HepG2 (cell line): ENCODE measurements around the gene MTMR3. TPM values are rescaled to one million over a fixed set of nuclear protein-coding genes. Genes with fewer than 3 reads are reported as not detected.

ENCODE experiments used
- HNRNPK ChIP-seq: fragments of 200-400 bp; formaldehyde crosslinking; IDR thresholded peaks from 2 replicates; pipeline ENCODE4 v1.6.1; 2018; ENCODE audit warnings: low read length, low read depth, moderate library complexity, mild to moderate bottlenecking; ENCODE audit not compliant: poor library complexity, severe bottlenecking
- NBN ChIP-seq: fragments of 450-650 bp; conservative IDR thresholded peaks from 2 replicates; pipeline ENCODE4 v1.6.1; 2017
- microRNA-seq: library from miRNA; unstranded; fragments of <30 nt; microRNA quantifications from one replicate; pipeline ENCODE4, GENCODE V29; 2020
- polyA plus RNA-seq, 8 experiments: library from polyadenylated mRNA; depleted of rRNA in 3 of 8; stranded (reverse) in 7 of 8; unstranded in 1 of 8; fragments of >200 nt; fragmentation: Illumina TruSeq in 4 of 8; extraction: Trizol in 4 of 8; gene quantifications; 2 replicates each; pipeline versions ENCODE4 v1.2.1 to v1.2.3, GENCODE V29; 2011 to 2016; ENCODE audit warnings: low read depth in 4 of 8, missing spikeins in 1 of 8, mixed read lengths in 1 of 8; ENCODE audit not compliant: insufficient read depth in 1 of 8
- small RNA-seq, 3 experiments: library from RNA; depleted of rRNA; stranded (forward); fragments of <200 nt; gene quantifications; one replicate each; pipeline ENCODE3, GENCODE V24; 2012; ENCODE audit warnings: low read depth in 2 of 3, low replicate concordance in 1 of 3; ENCODE audit not compliant: insufficient read length in 3 of 3, insufficient read depth in 2 of 3
- total RNA-seq, 5 experiments: library from RNA; depleted of rRNA; stranded (reverse); fragments of >200 nt; fragmentation: Illumina TruSeq; extraction: Trizol; gene quantifications; 2 replicates each; pipeline ENCODE4 v1.2.3, GENCODE V29; 2016; ENCODE audit warnings: low read depth in 1 of 5
- TF ChIP-seq, protein P1 (sequence below): sonication (generic); formaldehyde crosslinking; IDR thresholded peaks from 2 replicates; pipeline ENCODE4 v1.8.0; 2022; ENCODE audit warnings: mild to moderate bottlenecking, missing genetic modification reagents, moderate library complexity

Gene MTMR3
- total and polyA plus RNA-seq, 2 of the 13 experiments (the other 11 are each of a cell fraction or from before 2014, with no cell fraction given), result 12.6 to 24.8 TPM

DNA sequence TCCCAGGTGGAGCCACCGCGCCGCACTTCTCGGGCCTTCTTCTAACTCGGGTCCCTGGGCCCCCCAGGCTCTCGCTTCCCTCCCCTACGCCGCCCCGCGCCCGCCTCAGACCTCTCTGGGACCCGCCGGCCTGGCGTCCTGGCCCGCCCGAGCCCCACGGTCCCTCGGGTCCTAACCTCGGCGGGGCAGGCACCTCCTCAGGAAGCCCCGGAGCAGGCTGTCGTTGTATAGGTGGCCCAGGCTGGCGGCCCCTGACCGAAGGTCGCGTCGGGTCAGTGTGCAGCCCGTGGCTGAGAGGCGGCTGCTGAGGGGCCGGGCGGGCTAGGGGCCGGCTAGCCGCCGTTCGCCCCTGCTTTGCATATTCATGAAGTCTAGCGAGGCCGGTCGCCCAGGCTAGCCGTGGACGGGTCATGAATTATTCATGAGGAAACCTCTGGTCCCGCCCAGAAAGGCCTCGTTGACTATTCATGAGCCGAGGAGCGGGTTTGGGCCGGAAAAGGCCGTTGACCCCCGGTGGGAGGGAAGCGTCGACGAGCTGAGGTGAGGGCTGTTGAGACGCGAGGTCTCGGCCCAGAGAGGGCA, 197.1 kb downstream of the MTMR3 start, which contains the start of gene HORMAD2 (continued):
- TF ChIP-seq HNRNPK (no peak), NBN (no peak)
- TF ChIP-seq, protein P1, sequence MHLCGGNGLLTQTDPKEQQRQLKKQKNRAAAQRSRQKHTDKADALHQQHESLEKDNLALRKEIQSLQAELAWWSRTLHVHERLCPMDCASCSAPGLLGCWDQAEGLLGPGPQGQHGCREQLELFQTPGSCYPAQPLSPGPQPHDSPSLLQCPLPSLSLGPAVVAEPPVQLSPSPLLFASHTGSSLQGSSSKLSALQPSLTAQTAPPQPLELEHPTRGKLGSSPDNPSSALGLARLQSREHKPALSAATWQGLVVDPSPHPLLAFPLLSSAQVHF (CRISPR knock-in tag), result no peak

Small RNAs within 50 kb of the gene (microRNA-seq; reads per million reads assigned to microRNA genes)
- 1.5 reads per million for gene MIR6818

Small RNAs within 50 kb of the gene (small RNA-seq; reads per million reads assigned to genes)
- gene MIR6818 (0 reads per million in 3 experiments), gene RNU6-331P (0 reads per million in 3 experiments)

Other genes with a start within 250 kb of the MTMR3 start
- not detected in 2 replicates for gene CABP7, start 163.2 kb upstream of the MTMR3 start, total RNA-seq (2016; rRNA removed; fragmentation: Illumina TruSeq; extraction: Trizol)
- gene CABP7, start 163.2 kb upstream of the MTMR3 start, polyA plus RNA-seq (2011; rRNA removed), result 0.08 TPM in 1 of 2 replicates, not detected in the other
- gene ZMAT5, start 116.2 kb upstream of the MTMR3 start, total RNA-seq (2016; rRNA removed; fragmentation: Illumina TruSeq; extraction: Trizol), result 27.8 and 34.7 TPM in 2 replicates
- 20.7 and 23.3 TPM in 2 replicates for gene ZMAT5, start 116.2 kb upstream of the MTMR3 start, polyA plus RNA-seq (2011; rRNA removed)
- gene UQCR10, start 115.8 kb upstream of the MTMR3 start, total RNA-seq (2016; rRNA removed; fragmentation: Illumina TruSeq; extraction: Trizol), result 225 and 309 TPM in 2 replicates
- gene UQCR10, start 115.8 kb upstream of the MTMR3 start, polyA plus RNA-seq (2011; rRNA removed), result 203 and 232 TPM in 2 replicates
- gene ASCC2, start 44.9 kb upstream of the MTMR3 start, total RNA-seq (2016; rRNA removed; fragmentation: Illumina TruSeq; extraction: Trizol), result 24.3 and 26.3 TPM in 2 replicates
- gene ASCC2, start 44.9 kb upstream of the MTMR3 start, polyA plus RNA-seq (2011; rRNA removed), result 26.2 and 29.9 TPM in 2 replicates
- gene HORMAD2, start 197.3 kb downstream of the MTMR3 start, total RNA-seq (2016; rRNA removed; fragmentation: Illumina TruSeq; extraction: Trizol), result not detected in 2 replicates
- not detected in 2 replicates for gene HORMAD2, start 197.3 kb downstream of the MTMR3 start, polyA plus RNA-seq (2011; rRNA removed)